ENCODE data around the gene MAML3. TPM values are rescaled to one million over a fixed set of nuclear protein-coding genes. Genes with fewer than 3 reads are reported as not detected.

Gene MAML3
- 0.52 and 0.54 TPM in 2 replicates for total RNA-seq

GRCh38 chr4:140153718-140154571 lies at the start of gene MAML3:
Gene MAML3, minus strand, starts transcription at chr4:140154184. Its CDS starts 857 bp downstream, at chr4:140153327.
- H3K27me3 Mint-ChIP-seq = peaks cover 60% of the 10 kb centered on the region
- no peaks in the 10 kb centered on the region for H3K36me3 Mint-ChIP-seq (ENCODE audit: low read depth)
- intact Hi-C loops (cut with micrococcal nuclease) = loop anchor here (1.0 to 5.0 kb wide), 6 partner anchors 95 to 977 kb away; partner anchors contain the start of genes ELF2 and SETD7
- H3K4me3 Mint-ChIP-seq = peak within 1 kb of the TSS; percentile 92
- DNase-seq = peak; percentile 94
- H3K9me3 Mint-ChIP-seq = no peaks in the 10 kb centered on the region
- H3K4me1 Mint-ChIP-seq = peaks cover 34% of the 10 kb centered on the region
- peak within 1 kb of the TSS; percentile 81 for H3K27ac Mint-ChIP-seq

- Mint-ChIP-seq H3K9me3 (peaks cover 11% of the 10 kb centered on the region), H3K4me3 (no peak overlapping the region), H3K27me3 (peaks cover 34% of the 10 kb centered on the region), H3K27ac (no peak overlapping the region), H3K36me3 (ENCODE audit: low read depth) (peaks cover 1% of the 10 kb centered on the region), H3K4me1 (no peaks in the 10 kb centered on the region)
- intact Hi-C loops (cut with micrococcal nuclease) = no loop called here
- DNase-seq = no peak
Observed at GRCh38 chr4:140198942-140199341, 45.0 kb upstream of the MAML3 start.

GRCh38 chr4:140195806-140196205 lies 41.8 kb upstream of the MAML3 start:
- no peak overlapping the region for H3K4me3 Mint-ChIP-seq
- no peak overlapping the region for H3K27ac Mint-ChIP-seq
- H3K36me3 Mint-ChIP-seq (ENCODE audit: low read depth) = peaks cover 1% of the 10 kb centered on the region
- H3K27me3 Mint-ChIP-seq = peaks cover 31% of the 10 kb centered on the region
- no peak for DNase-seq
- intact Hi-C loops (cut with micrococcal nuclease) = no loop called here
- peaks cover 11% of the 10 kb centered on the region for H3K9me3 Mint-ChIP-seq
- H3K4me1 Mint-ChIP-seq = no peaks in the 10 kb centered on the region

- intact Hi-C loops (cut with micrococcal nuclease) = no loop called here
- no peaks in the 10 kb centered on the region for H3K4me1 Mint-ChIP-seq
- no peaks in the 10 kb centered on the region for H3K9me3 Mint-ChIP-seq
- no peaks in the 10 kb centered on the region for H3K36me3 Mint-ChIP-seq (ENCODE audit: low read depth)
- peaks cover 37% of the 10 kb centered on the region for H3K27me3 Mint-ChIP-seq
- no peak for DNase-seq
- H3K27ac Mint-ChIP-seq = no peak overlapping the region
- H3K4me3 Mint-ChIP-seq = no peak overlapping the region
Observed at GRCh38 chr4:140189805-140190204, 35.8 kb upstream of the MAML3 start.

- Mint-ChIP-seq H3K36me3 (ENCODE audit: low read depth) (no peaks in the 10 kb centered on the region), H3K27ac (no peak overlapping the region), H3K27me3 (peaks cover 42% of the 10 kb centered on the region), H3K9me3 (no peaks in the 10 kb centered on the region), H3K4me3 (no peak overlapping the region), H3K4me1 (no peaks in the 10 kb centered on the region)
- no peak for DNase-seq
- intact Hi-C loops (cut with micrococcal nuclease) = no loop called here
Observed at GRCh38 chr4:140188975-140189374, 35.0 kb upstream of the MAML3 start.

- Mint-ChIP-seq H3K4me3 (no peak overlapping the region), H3K27me3 (peaks cover 42% of the 10 kb centered on the region), H3K36me3 (ENCODE audit: low read depth) (no peaks in the 10 kb centered on the region), H3K4me1 (no peaks in the 10 kb centered on the region), H3K27ac (no peak overlapping the region), H3K9me3 (no peaks in the 10 kb centered on the region)
- intact Hi-C loops (cut with micrococcal nuclease) = no loop called here
- no peak for DNase-seq
Observed at GRCh38 chr4:140187316-140187695, 33.3 kb upstream of the MAML3 start.

GRCh38 chr4:140186651-140187315 lies 32.8 kb upstream of the MAML3 start:
- Mint-ChIP-seq H3K36me3 (ENCODE audit: low read depth) (no peaks in the 10 kb centered on the region), H3K9me3 (no peaks in the 10 kb centered on the region), H3K4me3 (no peak overlapping the region), H3K27me3 (peaks cover 42% of the 10 kb centered on the region), H3K27ac (no peak overlapping the region), H3K4me1 (no peaks in the 10 kb centered on the region)
- intact Hi-C loops (cut with micrococcal nuclease) = no loop called here
- no peak for DNase-seq

- H3K27ac Mint-ChIP-seq = no peak overlapping the region
- H3K9me3 Mint-ChIP-seq = no peaks in the 10 kb centered on the region
- DNase-seq = no peak
- no peak overlapping the region for H3K4me3 Mint-ChIP-seq
- H3K4me1 Mint-ChIP-seq = no peaks in the 10 kb centered on the region
- intact Hi-C loops (cut with micrococcal nuclease) = no loop called here
- H3K36me3 Mint-ChIP-seq (ENCODE audit: low read depth) = no peaks in the 10 kb centered on the region
- H3K27me3 Mint-ChIP-seq = peaks cover 42% of the 10 kb centered on the region
Observed at GRCh38 chr4:140186082-140186438, 32.1 kb upstream of the MAML3 start.

GRCh38 chr4:140185412-140186081 lies 31.6 kb upstream of the MAML3 start:
- no peak overlapping the region for H3K4me3 Mint-ChIP-seq
- H3K36me3 Mint-ChIP-seq (ENCODE audit: low read depth) = no peaks in the 10 kb centered on the region
- peaks cover 44% of the 10 kb centered on the region for H3K27me3 Mint-ChIP-seq
- intact Hi-C loops (cut with micrococcal nuclease) = no loop called here
- DNase-seq = no peak
- no peaks in the 10 kb centered on the region for H3K9me3 Mint-ChIP-seq
- H3K4me1 Mint-ChIP-seq = no peaks in the 10 kb centered on the region
- no peak overlapping the region for H3K27ac Mint-ChIP-seq

- Mint-ChIP-seq H3K4me3 (no peak overlapping the region), H3K27ac (no peak overlapping the region), H3K9me3 (no peaks in the 10 kb centered on the region), H3K4me1 (no peaks in the 10 kb centered on the region), H3K36me3 (ENCODE audit: low read depth) (no peaks in the 10 kb centered on the region), H3K27me3 (peaks cover 47% of the 10 kb centered on the region)
- intact Hi-C loops (cut with micrococcal nuclease) = no loop called here
- no peak for DNase-seq
Observed at GRCh38 chr4:140183270-140183669, 29.3 kb upstream of the MAML3 start.

- Mint-ChIP-seq H3K36me3 (ENCODE audit: low read depth) (no peaks in the 10 kb centered on the region), H3K27me3 (peaks cover 42% of the 10 kb centered on the region), H3K4me3 (no peak overlapping the region), H3K4me1 (no peaks in the 10 kb centered on the region), H3K9me3 (no peaks in the 10 kb centered on the region), H3K27ac (no peak overlapping the region)
- intact Hi-C loops (cut with micrococcal nuclease) = no loop called here
- DNase-seq = no peak
Observed at GRCh38 chr4:140180577-140180976, 26.6 kb upstream of the MAML3 start.

- Mint-ChIP-seq H3K9me3 (no peaks in the 10 kb centered on the region), H3K36me3 (ENCODE audit: low read depth) (no peaks in the 10 kb centered on the region), H3K27ac (no peak overlapping the region), H3K4me3 (no peak overlapping the region), H3K27me3 (peaks cover 40% of the 10 kb centered on the region), H3K4me1 (peaks cover 3% of the 10 kb centered on the region)
- no peak for DNase-seq
- intact Hi-C loops (cut with micrococcal nuclease) = no loop called here
Observed at GRCh38 chr4:140176735-140177134, 22.8 kb upstream of the MAML3 start.

- DNase-seq = peak; percentile 38
- Mint-ChIP-seq H3K9me3 (no peaks in the 10 kb centered on the region), H3K4me3 (no peak overlapping the region), H3K4me1 (peaks cover 3% of the 10 kb centered on the region), H3K27me3 (peaks cover 42% of the 10 kb centered on the region), H3K36me3 (ENCODE audit: low read depth) (no peaks in the 10 kb centered on the region), H3K27ac (no peak overlapping the region)
- intact Hi-C loops (cut with micrococcal nuclease) = no loop called here
Observed at GRCh38 chr4:140174543-140174942, 20.6 kb upstream of the MAML3 start.

- intact Hi-C loops (cut with micrococcal nuclease) = no loop called here
Observed at GRCh38 chr4:140172960-140173359, 19.0 kb upstream of the MAML3 start.

More at GRCh38 chr4:140172960-140173359, 19.0 kb upstream of the MAML3 start:
- peak; percentile 8 for DNase-seq
- no peaks in the 10 kb centered on the region for H3K9me3 Mint-ChIP-seq
- peaks cover 44% of the 10 kb centered on the region for H3K27me3 Mint-ChIP-seq
- H3K4me3 Mint-ChIP-seq = no peak overlapping the region
- H3K36me3 Mint-ChIP-seq (ENCODE audit: low read depth) = no peaks in the 10 kb centered on the region
- peaks cover 3% of the 10 kb centered on the region for H3K4me1 Mint-ChIP-seq
- no peak overlapping the region for H3K27ac Mint-ChIP-seq

Measured in activated CD4-positive, alpha-beta T cell treated with anti-CD3 and anti-CD28 coated beads, Interleukin-2, amount 10 ng/mL, durations not matched to agents 24 days and 14 days (primary cell).